HG03025 (cell line): ENCODE results near the gene BCKDK.

ENCODE experiments used
- ATAC-seq: cut with Tn5 transposase; IDR thresholded peaks from one replicate; pipeline ENCODE4 v1.9.1; 2021; ENCODE audit warnings: mild to moderate bottlenecking, moderate library complexity; ENCODE audit not compliant: unreplicated experiment, low FRiP score

BCKDK gene

GRCh38 chr16:31079342-31079944, 28.7 kb upstream of the BCKDK start:
- no peak for ATAC-seq

GRCh38 chr16:31080035-31080629, 28.1 kb upstream of the BCKDK start:
- no peak for ATAC-seq

- no peak for ATAC-seq
Observed at GRCh38 chr16:31080756-31081419, 27.3 kb upstream of the BCKDK start.

GRCh38 chr16:31081428-31082351, 26.5 kb upstream of the BCKDK start:
- ATAC-seq, result no peak

GRCh38 chr16:31082368-31083045, 25.7 kb upstream of the BCKDK start:
- ATAC-seq, result no peak

- no peak for ATAC-seq
Observed at GRCh38 chr16:31083081-31083480, 25.1 kb upstream of the BCKDK start.

GRCh38 chr16:31083556-31083955, 24.6 kb upstream of the BCKDK start:
- no peak for ATAC-seq

GRCh38 chr16:31083981-31084380, 24.2 kb upstream of the BCKDK start:
- no peak for ATAC-seq

GRCh38 chr16:31084584-31085302, 23.4 kb upstream of the BCKDK start:
- ATAC-seq, result no peak

GRCh38 chr16:31085411-31085810, 22.8 kb upstream of the BCKDK start:
- ATAC-seq, result no peak

- ATAC-seq, result no peak
Observed at GRCh38 chr16:31085873-31086628, 22.1 kb upstream of the BCKDK start.

- no peak for ATAC-seq
Observed at GRCh38 chr16:31086629-31086906, 21.6 kb upstream of the BCKDK start.

GRCh38 chr16:31087481-31087880, 20.7 kb upstream of the BCKDK start:
- no peak for ATAC-seq

- no peak for ATAC-seq
Observed at GRCh38 chr16:31087971-31088370, 20.2 kb upstream of the BCKDK start.

- no peak for ATAC-seq
Observed at GRCh38 chr16:31088459-31089183, 19.6 kb upstream of the BCKDK start, which contains the start of gene PRSS53. PRSS53 (minus strand) TSS chr16:31088943; CDS start chr16:31088809, 134 bp downstream.

- no peak for ATAC-seq
Observed at GRCh38 chr16:31089199-31089598, 19.0 kb upstream of the BCKDK start.

GRCh38 chr16:31090540-31090939, 17.6 kb upstream of the BCKDK start:
- ATAC-seq, result no peak

- ATAC-seq, result no peak
Observed at GRCh38 chr16:31092330-31092729, 15.9 kb upstream of the BCKDK start.
